H7 (cell line): ENCODE measurements around the gene FRMPD3. TPM values are rescaled to one million over a fixed set of nuclear protein-coding genes. Genes with fewer than 3 reads are reported as not detected.
"Not testable (repeated sequence)": the region's sequence is repeated elsewhere in the genome, so short reads cannot be mapped to it uniquely, and the experiment has no call there.

ENCODE experiments used
- DNase-seq: peaks from one replicate; pipeline ENCODE4 v3.0.0; 2012
- H3K27me3 ChIP-seq: 2 replicates; pipeline ENCODE4 v1.6.0; 2011; ENCODE audit warnings: mild to moderate bottlenecking, low read length; ENCODE audit not compliant: control insufficient read depth, insufficient read depth
- H3K36me3 ChIP-seq: replicated peaks from 2 replicates; pipeline ENCODE4 v1.5.1; 2011; ENCODE audit warnings: low read length; ENCODE audit not compliant: control insufficient read depth, insufficient read depth
- H3K4me3 ChIP-seq: 2 replicates; pipeline ENCODE4 v1.5.1; 2011; ENCODE audit warnings: low read depth, mild to moderate bottlenecking, control low read depth, low read length, moderate library complexity; ENCODE audit not compliant: insufficient read depth
- total RNA-seq: library from RNA; depleted of rRNA; stranded (reverse); fragments of >200 nt; shearing (Covaris generic); gene quantifications from 2 replicates; pipeline ENCODE4 v1.2.3, GENCODE V29; 2014

FRMPD3 gene
- total RNA-seq, 1 experiment from 2014 or later: 0.55 TPM

GRCh38 chrX:107454302-107454701 lies 4.8 kb downstream of the FRMPD3 start:
- H3K36me3 ChIP-seq: no peaks in the 10 kb centered on the region
- peaks cover 16% of the 10 kb centered on the region for H3K27me3 ChIP-seq
- no peak for DNase-seq
- no peak overlapping the region for H3K4me3 ChIP-seq

- Histone ChIP-seq H3K4me3 (no peak overlapping the region), H3K36me3 (no peaks in the 10 kb centered on the region), H3K27me3 (peaks cover 2% of the 10 kb centered on the region; the same call in 1 of the 2 replicates)
- no peak for DNase-seq
These were observed 7.8 kb downstream of the FRMPD3 start for GRCh38 chrX:107457289-107457688.

- no peak overlapping the region for H3K4me3 ChIP-seq
- H3K27me3 ChIP-seq: no peaks in the 10 kb centered on the region; the same call in 1 of the 2 replicates
- no peak for DNase-seq
- no peaks in the 10 kb centered on the region for H3K36me3 ChIP-seq
These were observed 16.6 kb downstream of the FRMPD3 start for GRCh38 chrX:107465932-107466620.

GRCh38 chrX:107467271-107467670 lies 17.8 kb downstream of the FRMPD3 start:
- DNase-seq: no peak
- no peaks in the 10 kb centered on the region for H3K36me3 ChIP-seq
- H3K27me3 ChIP-seq: no peaks in the 10 kb centered on the region; the same call in 1 of the 2 replicates
- H3K4me3 ChIP-seq: no peak overlapping the region

GRCh38 chrX:107470198-107470597 lies 20.7 kb downstream of the FRMPD3 start:
- no peaks in the 10 kb centered on the region for H3K36me3 ChIP-seq
- H3K27me3 ChIP-seq: no peaks in the 10 kb centered on the region; the same call in 1 of the 2 replicates
- no peak overlapping the region for H3K4me3 ChIP-seq
- no peak for DNase-seq

- no peak overlapping the region for H3K4me3 ChIP-seq
- H3K36me3 ChIP-seq: no peaks in the 10 kb centered on the region
- DNase-seq: peak; percentile 41
- no peaks in the 10 kb centered on the region; the same call in 1 of the 2 replicates for H3K27me3 ChIP-seq
These were observed 21.5 kb downstream of the FRMPD3 start for GRCh38 chrX:107470971-107471370.

GRCh38 chrX:107471420-107471819 lies 22.0 kb downstream of the FRMPD3 start:
- not testable (repeated sequence) for H3K4me3 ChIP-seq, H3K36me3 ChIP-seq, H3K27me3 ChIP-seq, DNase-seq

GRCh38 chrX:107477406-107477805 lies 28.0 kb downstream of the FRMPD3 start:
- no peaks in the 10 kb centered on the region for H3K36me3 ChIP-seq
- DNase-seq: no peak
- no peak overlapping the region for H3K4me3 ChIP-seq
- H3K27me3 ChIP-seq: no peaks in the 10 kb centered on the region

GRCh38 chrX:107480272-107480671 lies 30.8 kb downstream of the FRMPD3 start:
- H3K4me3 ChIP-seq: no peak overlapping the region
- H3K36me3 ChIP-seq: no peaks in the 10 kb centered on the region
- no peaks in the 10 kb centered on the region for H3K27me3 ChIP-seq
- no peak for DNase-seq

- Histone ChIP-seq H3K36me3 (no peaks in the 10 kb centered on the region), H3K27me3 (no peaks in the 10 kb centered on the region), H3K4me3 (no peak overlapping the region)
- DNase-seq: no peak
These were observed 32.6 kb downstream of the FRMPD3 start for GRCh38 chrX:107482046-107482445.

- no peak overlapping the region for H3K4me3 ChIP-seq
- H3K27me3 ChIP-seq: no peaks in the 10 kb centered on the region; the same call in 1 of the 2 replicates
- no peaks in the 10 kb centered on the region for H3K36me3 ChIP-seq
- peak; percentile 75 for DNase-seq
These were observed 34.7 kb downstream of the FRMPD3 start for GRCh38 chrX:107484002-107484726.

GRCh38 chrX:107485013-107485412 lies 35.6 kb downstream of the FRMPD3 start:
- Histone ChIP-seq H3K27me3 (no peaks in the 10 kb centered on the region; the same call in 1 of the 2 replicates), H3K36me3 (no peaks in the 10 kb centered on the region), H3K4me3 (no peak overlapping the region)
- DNase-seq: no peak

GRCh38 chrX:107493141-107493540 lies 43.7 kb downstream of the FRMPD3 start:
- DNase-seq: no peak
- H3K36me3 ChIP-seq: no peaks in the 10 kb centered on the region
- no peaks in the 10 kb centered on the region; the same call in 1 of the 2 replicates for H3K27me3 ChIP-seq
- H3K4me3 ChIP-seq: no peak overlapping the region

- no peaks in the 10 kb centered on the region for H3K27me3 ChIP-seq
- DNase-seq: no peak
- H3K36me3 ChIP-seq: no peaks in the 10 kb centered on the region
- no peak overlapping the region for H3K4me3 ChIP-seq
These were observed 47.3 kb downstream of the FRMPD3 start for GRCh38 chrX:107496786-107497185.
